ENCODE measurements around the gene DGCR2.
"Not testable (repeated sequence)": the region's sequence is repeated elsewhere in the genome, so short reads cannot be mapped to it uniquely, and the experiment has no call there.

Gene DGCR2

GRCh38 chr22:19012308-19012986 lies 109.8 kb downstream of the DGCR2 start:
- DNase-seq (ENCODE audit: extremely low read depth in 1 of 2, low read depth in 1 of 2), result no peak

DNA sequence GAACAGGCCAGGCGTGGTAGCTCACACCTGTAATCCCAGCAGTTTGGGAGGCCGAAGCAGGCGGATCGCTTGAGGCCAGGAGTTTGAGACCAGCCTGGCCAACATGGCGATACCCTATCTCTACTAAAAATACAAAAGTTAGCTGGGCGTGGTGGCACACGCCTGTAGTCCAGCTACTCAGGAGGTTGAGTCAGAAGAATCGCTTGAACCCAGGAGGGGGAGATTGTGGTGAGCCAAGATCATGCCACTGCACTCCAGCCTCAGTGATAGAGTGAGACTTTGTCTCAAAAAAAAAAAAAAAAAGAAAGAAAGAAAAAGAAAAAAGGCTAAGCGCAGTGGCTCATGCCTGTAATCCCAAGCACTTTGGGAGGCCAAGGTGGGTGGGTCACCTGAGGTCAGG lies 110.6 kb downstream of the DGCR2 start:
- not testable (repeated sequence) for DNase-seq (ENCODE audit: extremely low read depth in 1 of 2, low read depth in 1 of 2)

- no peak for DNase-seq (ENCODE audit: extremely low read depth in 1 of 2, low read depth in 1 of 2)
Observed at GRCh38 chr22:19011075-19011474, 111.1 kb downstream of the DGCR2 start.

DNA sequence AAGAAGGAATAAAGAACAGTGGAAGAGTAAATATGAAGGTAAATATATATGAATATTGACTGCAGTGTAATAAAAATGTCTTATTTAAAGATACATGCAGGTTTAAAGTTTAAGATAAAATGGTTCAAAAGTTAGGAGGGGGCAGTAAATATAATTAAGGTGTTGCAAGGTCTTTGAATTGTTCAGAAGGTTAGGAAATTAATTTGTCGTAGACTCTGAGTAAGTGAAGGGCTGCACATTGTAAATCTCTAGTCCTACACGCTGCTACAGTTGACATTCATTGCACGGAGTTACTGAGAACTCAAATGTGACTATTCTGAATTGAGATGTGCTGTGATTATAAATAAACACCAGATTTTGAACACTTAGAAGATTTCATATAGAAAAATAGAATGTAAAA lies 116.3 kb downstream of the DGCR2 start:
- DNase-seq (ENCODE audit: extremely low read depth in 1 of 2, low read depth in 1 of 2), result no peak

- DNase-seq (ENCODE audit: extremely low read depth in 1 of 2, low read depth in 1 of 2), result no peak
Observed at GRCh38 chr22:19004471-19004870, 117.7 kb downstream of the DGCR2 start.

DNA sequence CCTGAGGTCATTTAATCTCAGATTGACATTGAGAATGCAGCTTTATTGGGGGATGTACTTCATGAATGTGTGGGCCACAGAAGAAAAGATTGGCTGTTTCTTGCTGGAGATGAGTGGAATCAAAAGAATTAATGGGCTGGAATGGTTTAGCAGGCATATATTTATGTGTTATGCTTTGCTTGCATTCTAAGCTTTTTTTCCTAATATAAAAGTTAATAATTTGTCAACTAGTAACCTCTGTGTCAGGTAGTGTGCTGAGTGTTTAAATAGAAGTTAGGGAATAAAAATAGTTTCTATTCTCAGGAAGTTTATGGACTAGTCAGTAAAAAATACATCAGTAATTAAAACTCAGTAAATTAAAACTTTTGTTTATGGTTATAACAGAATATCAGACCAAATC lies 118.7 kb downstream of the DGCR2 start:
- DNase-seq (ENCODE audit: extremely low read depth in 1 of 2, low read depth in 1 of 2), result no peak

DNA sequence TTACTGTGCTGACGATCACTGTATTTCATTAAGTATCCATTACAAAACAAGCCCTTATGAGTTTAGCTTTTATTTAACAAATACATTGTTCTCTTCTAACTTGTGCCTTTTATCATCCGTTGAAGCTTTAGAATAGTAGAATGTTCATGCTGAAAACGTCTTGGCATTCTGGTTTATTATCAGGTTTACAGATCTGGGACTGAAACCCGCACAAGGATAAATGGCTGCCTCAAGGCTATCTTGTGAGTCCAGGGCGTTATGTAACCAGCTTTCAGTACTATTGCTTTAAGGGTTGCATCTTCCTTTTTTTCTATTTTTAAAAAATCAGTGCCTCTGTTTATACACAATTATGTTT lies 119.6 kb downstream of the DGCR2 start:
- no peak for DNase-seq (ENCODE audit: extremely low read depth in 1 of 2, low read depth in 1 of 2)

DNA sequence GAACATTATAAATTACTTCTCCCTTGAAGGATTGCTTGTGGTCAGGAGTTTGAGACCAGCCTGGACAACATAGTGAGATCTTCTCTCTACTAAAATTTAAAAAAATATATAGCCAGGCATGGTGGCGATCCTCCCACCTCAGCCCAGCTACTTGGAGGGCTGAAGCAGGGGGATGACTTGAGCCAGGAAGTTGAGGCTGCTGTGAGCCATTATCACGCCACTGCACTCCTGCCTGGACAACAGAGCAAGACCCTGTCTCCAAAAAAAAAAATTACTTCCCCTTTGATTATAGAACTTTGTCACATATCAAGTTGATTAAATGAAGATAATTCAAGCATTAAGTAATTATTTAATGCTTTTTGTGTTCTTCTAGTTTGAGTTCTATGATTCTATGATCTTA lies 121.0 kb downstream of the DGCR2 start:
- no peak for DNase-seq (ENCODE audit: extremely low read depth in 1 of 2, low read depth in 1 of 2)

- DNase-seq (ENCODE audit: extremely low read depth in 1 of 2, low read depth in 1 of 2), result not testable (repeated sequence)
Observed at GRCh38 chr22:19000106-19000505, 122.1 kb downstream of the DGCR2 start.

GRCh38 chr22:18999416-18999815 lies 122.8 kb downstream of the DGCR2 start:
- DNase-seq (ENCODE audit: extremely low read depth in 1 of 2, low read depth in 1 of 2), result no peak

DNA sequence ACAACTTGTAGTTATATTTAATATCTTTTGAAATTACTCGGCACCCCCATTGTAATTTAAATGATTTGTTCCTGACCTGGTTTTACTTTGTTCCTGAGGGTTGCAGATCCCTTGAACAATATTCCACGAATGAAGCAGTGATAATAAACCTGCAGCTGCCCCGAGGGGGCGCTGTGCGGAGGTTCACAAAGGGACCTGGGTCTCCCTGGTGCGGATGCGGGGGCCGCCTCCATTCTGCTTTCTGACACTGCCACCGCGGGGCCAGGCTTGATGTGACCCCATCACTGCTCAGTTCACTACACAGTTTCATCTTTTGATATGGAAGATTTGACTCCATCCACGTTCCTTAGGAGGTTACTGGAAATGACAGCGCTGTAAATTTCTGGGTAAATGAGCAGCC lies 123.2 kb downstream of the DGCR2 start:
- no peak for DNase-seq (ENCODE audit: extremely low read depth in 1 of 2, low read depth in 1 of 2)

- DNase-seq (ENCODE audit: extremely low read depth in 1 of 2, low read depth in 1 of 2), result no peak
Observed at GRCh38 chr22:18997925-18998315, 124.3 kb downstream of the DGCR2 start.

DNA sequence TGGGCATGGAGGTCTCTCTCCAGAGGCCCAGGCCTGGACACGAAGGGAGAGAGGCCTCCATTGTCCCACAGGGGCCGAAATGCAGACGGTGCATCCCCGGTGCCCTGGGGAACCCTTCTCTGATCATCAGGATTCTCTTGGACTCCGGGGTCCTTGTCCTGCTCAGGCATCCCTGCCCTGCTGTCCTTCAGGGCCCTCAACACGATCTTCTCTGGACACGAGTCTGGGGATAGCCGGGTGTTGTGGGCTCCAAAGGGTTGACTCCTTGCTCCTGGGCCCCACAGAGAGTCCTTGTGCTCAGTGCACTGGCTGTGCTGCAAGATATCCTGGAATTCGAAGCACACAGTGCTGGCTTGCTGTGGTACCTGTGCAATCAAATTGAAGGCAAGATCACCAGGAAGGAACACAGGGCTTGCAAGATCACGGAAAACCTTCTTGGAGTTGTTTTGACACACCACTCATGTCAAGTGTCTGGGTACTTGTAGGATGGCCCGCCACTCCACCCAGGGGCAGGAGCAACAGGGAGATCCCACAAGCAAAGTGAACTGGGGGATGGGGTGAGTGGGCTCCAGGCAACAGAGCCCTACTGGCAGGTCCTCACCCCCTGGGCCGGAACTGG lies 124.8 kb downstream of the DGCR2 start:
- DNase-seq (ENCODE audit: extremely low read depth in 1 of 2, low read depth in 1 of 2), result no peak

DNA sequence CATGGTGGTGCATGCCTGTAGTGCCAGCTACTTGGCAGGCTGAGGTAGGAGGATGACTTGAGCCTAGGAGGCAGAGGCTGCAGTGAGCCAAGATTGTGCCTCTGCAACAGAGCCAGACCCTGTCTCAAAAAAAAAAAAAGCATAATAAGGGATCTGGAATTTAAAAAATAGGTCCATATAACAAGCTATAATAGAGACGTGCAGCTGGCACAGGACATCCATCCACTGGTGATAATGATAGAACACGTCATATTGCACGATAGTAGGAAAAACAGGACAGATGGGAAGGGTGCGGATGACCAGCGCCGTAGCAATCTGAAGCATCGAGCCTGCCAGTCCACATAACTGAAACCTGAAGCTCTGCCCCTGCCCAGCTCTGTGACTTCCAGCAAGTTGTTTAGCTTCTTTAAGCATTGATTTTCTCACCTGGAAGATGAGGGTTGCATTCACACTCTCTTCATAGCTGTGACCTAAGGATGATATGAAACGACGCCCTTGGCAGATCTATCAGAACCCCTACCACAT lies 125.8 kb downstream of the DGCR2 start:
- DNase-seq (ENCODE audit: extremely low read depth in 1 of 2, low read depth in 1 of 2), result no peak

DNA sequence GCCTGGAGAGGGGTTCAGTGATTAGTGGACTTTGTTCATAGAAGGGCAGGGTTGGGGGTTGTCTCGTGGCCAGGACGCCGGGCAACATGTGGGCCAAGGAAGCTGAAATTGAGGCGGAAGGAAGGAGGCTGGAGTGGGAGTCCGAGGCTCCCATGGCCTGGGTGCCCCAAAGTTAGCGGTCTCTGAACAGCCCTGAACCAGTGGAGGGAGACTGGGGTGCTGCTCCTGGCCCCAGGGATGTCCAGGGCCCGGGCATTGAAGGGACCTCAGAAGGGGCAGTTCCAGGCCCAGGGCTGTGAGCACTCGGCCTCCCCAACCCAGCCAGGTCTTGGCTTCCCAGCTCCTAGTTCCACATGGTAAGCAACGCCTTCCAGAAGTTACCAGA lies 126.9 kb downstream of the DGCR2 start:
- no peak for DNase-seq (ENCODE audit: extremely low read depth in 1 of 2, low read depth in 1 of 2)

- no peak for DNase-seq (ENCODE audit: extremely low read depth in 1 of 2, low read depth in 1 of 2)
Observed at GRCh38 chr22:18994701-18995326, 127.4 kb downstream of the DGCR2 start.

- DNase-seq (ENCODE audit: extremely low read depth in 1 of 2, low read depth in 1 of 2), result no peak
Observed at GRCh38 chr22:18994056-18994455, 128.2 kb downstream of the DGCR2 start.

DNA sequence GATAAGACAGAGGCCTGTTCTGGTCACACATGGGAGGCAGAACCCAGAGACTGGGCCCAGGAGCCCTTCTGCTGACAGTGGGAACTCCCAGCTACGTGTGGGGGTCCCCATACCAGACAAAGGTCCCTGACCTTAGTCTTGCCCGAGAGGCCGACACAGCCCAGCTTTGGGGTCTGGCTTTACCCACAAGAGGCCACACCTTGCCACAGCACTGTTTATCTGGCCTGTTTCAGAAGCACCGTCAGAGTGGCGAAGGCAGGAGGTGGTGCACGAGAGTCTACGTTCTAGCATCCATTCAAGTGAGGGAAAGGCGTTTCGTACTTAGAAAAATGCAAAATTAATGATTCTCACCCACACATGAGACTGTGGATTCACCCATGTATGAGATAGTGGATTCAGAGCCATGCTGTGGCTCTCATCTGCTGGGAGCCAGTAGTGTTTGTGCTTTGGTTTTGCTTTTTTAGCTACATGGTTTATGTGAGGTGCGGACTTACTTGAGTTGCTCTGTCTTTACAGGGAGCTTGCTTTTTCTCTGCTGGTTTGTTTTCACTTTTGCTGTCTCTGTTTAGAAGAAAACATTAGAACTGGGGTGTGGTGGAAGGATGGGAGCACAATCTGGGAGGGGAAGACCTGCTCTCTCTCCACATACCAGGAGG lies 129.5 kb downstream of the DGCR2 start:
- DNase-seq (ENCODE audit: extremely low read depth in 1 of 2, low read depth in 1 of 2), result no peak

DNA sequence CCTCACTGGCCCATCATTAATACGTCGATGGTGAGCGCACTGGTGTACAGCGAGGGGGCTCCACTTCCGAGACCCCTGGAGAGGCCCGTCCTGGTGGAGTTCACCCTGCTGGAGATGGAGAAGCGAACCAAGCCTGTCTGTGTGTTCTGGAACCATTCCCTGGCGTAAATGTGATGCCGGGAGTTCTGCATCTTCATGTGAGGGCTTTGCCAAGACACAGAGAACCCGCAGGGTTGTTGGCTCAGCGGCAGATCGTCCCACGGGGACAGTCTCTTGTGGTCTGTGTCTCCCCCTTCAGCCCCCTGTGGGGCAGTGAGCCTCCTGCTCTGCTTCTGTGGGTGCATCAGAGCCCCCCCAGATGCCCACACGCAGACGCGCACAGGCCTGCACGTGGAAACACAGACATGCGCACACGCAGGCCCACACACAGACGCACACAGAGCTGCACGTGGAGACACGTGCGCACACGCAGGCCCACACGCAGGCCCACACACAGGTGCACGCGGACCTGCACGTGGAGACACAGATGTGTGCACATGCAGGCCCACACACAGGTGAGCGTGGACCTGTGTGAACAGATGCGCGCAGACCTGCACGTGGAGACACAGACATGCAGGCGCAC lies 130.3 kb downstream of the DGCR2 start:
- DNase-seq (ENCODE audit: extremely low read depth in 1 of 2, low read depth in 1 of 2), result no peak

DNA sequence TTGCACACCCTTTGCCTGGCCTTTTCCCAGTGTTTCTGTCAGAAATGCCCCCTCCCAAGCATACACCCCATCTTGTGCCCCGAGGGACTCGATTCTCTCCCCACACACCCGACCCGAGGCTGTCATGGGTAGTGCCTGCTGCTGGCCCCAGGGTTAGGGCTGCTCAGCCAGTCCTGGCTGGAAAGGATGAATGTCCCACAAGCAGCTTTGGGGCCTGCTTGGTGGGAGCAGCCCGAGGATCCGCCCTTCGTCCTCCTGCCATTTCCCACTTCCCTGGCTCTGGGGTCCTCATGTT lies 131.1 kb downstream of the DGCR2 start:
- no peak for DNase-seq (ENCODE audit: extremely low read depth in 1 of 2, low read depth in 1 of 2)

DNA sequence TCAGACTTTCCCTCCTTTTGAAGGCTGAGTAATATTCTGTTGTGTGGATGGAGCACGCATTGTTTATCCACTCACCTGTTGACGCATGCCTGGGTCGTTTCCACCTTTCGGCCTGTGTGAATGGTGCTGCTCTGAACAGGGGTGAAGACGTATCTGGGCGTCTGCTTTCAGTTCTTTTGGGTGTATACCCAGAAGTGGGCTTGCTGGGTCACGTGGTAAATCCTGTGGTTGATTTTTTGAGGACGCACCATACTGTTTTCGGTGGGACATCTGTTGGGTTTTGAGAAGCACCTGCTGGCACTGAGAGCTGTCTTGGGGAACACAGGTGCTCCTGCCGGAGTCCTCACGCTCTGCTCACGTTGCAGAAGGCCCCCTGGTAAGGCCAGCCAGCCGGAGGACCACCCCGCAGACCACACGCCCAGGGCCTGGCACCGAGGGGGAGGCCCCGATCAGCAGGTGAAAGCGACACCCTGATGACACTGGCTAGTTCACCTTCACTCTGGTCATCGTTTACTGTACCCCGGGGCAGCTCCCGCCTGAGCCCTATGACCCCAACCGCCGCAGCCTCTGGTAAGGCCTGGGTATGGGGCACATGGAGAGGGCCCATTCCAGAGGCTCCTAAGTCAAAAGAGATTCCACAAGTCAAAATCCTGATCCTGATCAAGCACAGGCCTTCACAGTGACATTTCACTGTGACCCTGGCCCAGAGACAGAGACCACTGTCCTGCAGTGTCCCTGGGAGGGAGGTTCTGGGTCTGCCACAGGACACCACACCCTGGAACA lies 131.7 kb downstream of the DGCR2 start:
- no peak for DNase-seq (ENCODE audit: extremely low read depth in 1 of 2, low read depth in 1 of 2)

All from activated CD8-positive, alpha-beta memory T cell treated with anti-CD3 and anti-CD28 coated beads for 1 hour (primary cell).